GM19452 (cell line): ENCODE results near the gene LAMC1.
A peak's percentile ranks its signal among the peaks of the same experiment; 100 is the strongest.

Experiments
- ATAC-seq: cut with Tn5 transposase; IDR thresholded peaks from one replicate; pipeline ENCODE4 v1.9.1; 2021; ENCODE audit not compliant: unreplicated experiment

The LAMC1 gene

DNA sequence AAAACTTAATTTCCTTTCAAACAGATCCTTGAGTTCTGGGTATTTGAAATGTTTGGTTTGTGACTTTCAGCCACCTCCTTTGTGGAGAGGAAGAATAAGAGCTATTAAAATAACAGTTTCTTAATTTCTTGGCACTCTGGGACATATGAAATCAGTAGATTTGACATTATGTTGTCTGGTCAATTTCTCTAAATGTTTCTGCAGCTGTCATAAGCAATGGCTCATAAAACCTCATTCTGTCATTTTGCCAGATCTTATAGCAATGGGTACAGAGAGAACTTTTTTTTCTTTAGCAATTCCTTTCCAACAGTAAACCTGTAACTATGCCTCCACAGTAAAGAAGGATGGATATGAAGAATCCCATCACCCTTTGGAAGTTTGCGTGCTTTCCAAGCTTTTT is 52.6 kb downstream of the LAMC1 start:
- no peak for ATAC-seq

DNA sequence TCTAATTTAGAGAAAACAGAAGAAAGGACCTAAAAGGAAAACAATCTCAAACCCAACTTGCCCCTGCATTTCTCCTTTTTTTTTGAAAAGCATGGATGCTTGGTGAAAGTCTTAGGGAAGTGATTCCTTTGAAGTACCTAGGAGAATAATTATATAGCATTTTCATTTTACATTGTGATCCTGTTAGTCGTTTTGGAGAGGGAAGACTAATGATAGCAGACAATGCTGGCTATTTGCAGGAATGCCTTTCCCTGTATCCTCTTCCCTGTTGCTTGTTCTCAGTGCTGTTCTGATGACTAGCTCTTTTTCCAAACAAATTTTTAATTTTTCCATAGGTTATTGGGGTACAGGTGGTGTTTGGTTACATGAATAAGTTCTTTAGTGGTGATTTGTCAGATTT is 53.9 kb downstream of the LAMC1 start:
- ATAC-seq = no peak

- no peak for ATAC-seq
Observed at GRCh38 chr1:183079712-183080388, 56.6 kb downstream of the LAMC1 start.

- ATAC-seq = peak; percentile 46
Observed at GRCh38 chr1:183080406-183080805, 57.2 kb downstream of the LAMC1 start.

GRCh38 chr1:183081402-183082120 is 58.3 kb downstream of the LAMC1 start:
- ATAC-seq = no peak

DNA sequence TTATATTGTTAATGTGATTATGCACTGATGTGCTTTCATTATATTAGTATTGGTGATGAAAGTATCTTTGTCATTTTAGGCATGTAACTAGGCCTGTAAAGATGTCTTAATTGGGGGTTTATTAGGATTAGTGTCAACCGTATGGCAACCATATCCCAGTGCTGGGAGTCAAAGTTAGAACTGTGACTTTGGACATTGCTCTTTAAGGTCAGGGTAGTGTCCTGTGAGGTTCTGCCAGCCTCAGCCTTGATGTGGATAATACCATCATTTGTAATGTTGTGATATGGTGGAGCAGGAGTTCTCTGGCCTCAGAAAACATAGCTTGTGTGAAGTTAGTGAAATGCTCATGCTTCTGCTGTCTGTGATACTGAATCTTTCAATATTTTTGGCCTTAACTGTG is 59.4 kb downstream of the LAMC1 start:
- no peak for ATAC-seq

- ATAC-seq = no peak
Observed at GRCh38 chr1:183087001-183087400, 63.8 kb downstream of the LAMC1 start.

GRCh38 chr1:183089025-183089639 is 65.9 kb downstream of the LAMC1 start:
- no peak for ATAC-seq

DNA sequence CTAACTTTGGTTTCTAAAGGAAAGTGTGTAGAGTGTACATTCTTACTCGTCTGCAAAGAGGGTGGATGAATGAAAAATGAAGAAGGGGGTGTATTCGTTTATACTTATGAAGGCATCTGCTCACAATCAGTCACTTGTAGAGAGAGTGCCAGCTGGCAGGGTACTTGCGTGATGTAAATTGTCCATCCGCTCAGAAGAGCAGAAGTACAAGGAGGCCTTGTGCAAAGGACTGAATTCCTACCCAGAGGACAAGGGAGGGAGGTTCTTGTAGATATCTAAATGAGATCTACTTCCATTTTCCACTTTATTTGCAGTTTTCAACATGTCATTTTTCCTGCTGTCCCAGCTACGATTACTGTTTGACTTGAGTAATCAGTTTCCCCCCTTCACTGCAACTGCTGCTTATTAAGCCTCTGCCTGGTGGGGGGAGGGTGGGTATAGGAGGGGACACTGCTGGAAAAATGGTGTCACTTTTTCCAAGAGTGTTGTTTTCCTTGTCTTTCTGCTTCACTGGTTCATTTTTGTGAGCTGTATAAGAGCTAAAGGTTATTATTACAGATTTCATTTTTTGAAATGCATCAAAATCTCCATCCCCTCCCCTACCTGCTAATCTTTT is 67.3 kb downstream of the LAMC1 start:
- ATAC-seq = no peak

GRCh38 chr1:183091181-183091580 is 68.0 kb downstream of the LAMC1 start:
- no peak for ATAC-seq

- ATAC-seq = no peak
Observed at GRCh38 chr1:183092350-183092749, 69.1 kb downstream of the LAMC1 start.

GRCh38 chr1:183093066-183093668 is 69.9 kb downstream of the LAMC1 start:
- ATAC-seq = no peak

- ATAC-seq = no peak
Observed at GRCh38 chr1:183093786-183094298, 70.6 kb downstream of the LAMC1 start.

DNA sequence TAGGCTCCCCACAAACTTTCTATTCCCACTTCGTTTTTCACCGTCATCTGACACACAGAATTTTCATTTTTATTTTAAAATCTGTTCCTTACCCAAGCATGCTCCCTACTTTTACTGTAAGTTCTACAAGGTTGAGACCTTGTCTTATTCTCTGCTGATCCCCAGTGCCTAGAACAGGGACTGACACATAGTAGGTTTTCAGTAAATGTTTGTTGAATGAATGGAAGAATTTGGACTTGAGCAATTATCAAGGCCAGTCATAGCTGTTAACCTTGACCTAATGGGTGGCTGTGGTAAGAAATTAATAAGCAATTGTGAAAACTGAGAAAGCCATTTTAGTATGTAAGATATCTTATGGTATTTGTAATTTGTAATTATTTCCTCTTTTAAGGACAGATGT is 71.1 kb downstream of the LAMC1 start:
- no peak for ATAC-seq

DNA sequence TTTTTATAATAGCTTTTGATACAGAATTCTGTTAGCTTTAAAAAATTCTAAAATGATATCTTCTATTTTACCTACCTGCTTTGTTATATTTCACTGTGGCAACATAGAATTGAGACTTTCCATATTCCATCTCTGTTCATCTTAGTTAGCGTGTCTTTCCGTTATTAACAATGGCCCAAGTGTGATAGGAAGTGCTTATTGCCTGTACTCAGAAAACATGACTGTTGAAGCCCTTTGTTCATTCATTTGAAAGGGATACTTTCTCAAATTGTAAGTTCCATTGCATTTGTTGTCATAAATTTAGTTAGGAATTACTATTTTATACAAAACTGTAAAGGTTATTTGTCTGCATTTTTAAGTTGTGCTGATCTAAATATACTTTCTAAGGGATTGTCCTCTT is 73.1 kb downstream of the LAMC1 start:
- ATAC-seq = no peak

DNA sequence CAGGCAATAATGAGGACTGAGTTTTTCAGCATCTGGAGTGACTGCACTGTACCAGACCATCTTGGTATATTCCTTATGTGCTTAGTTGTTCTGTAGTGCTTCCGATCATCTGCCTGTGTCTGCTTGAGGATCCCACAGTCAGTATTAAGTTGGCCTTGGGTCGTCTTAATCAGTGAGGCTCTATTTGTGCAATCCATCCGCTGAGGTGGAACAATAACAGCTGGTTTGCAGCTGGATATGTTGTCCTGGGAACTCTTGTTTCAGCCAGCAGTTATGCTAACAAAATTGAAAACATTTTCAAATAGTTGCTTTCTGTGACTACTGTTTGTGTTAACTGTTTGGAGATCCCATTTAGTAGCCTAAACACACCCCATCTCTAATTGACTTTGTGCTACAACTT is 73.7 kb downstream of the LAMC1 start:
- no peak for ATAC-seq

DNA sequence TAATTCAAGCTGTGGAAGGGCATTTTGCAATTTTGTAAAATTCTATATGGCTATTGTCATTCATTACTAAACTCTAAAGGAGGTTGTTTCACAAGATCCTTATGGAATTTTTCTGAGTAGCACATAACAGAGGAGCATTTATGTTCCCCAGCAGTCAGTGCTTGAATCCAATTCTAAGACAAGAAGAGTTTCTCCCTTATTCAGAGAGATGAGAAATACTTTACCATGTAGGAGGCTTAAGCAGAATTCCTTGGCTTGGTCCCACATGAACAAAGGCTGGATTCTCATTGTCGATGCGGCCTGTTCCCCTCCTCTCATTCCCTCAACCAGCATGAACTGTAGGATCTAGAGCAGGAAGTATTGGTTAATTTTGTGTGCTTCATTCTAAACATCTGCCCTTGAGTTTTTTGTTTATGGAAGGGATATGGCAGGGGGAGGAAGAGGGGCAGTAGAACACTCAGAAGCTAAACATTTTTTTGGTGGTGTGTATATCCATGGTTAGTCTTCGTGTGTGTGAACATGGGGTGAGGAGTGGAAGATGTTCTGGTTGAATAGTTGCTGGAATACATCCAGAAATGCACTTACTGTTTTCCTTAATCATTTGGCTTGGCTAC is 74.3 kb downstream of the LAMC1 start:
- ATAC-seq = no peak

DNA sequence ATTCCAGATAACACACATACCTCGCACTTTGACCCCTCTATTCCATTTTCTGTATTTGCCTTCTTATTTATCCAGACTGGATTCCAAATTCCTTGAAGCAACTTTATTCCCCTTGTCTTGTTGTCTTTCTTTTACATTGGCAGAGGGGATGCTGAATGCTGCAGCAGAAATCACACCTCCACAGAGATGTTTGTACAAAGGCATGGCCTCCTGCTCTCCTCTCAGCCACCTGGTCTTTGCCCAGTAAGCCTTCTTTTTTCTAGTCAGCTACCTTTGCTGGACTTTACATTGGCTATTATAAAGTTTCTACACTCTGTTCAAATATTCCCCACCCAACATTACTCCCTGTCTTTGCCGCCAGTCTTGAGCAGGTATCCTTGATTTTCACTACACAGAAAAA is 75.1 kb downstream of the LAMC1 start:
- no peak for ATAC-seq

GRCh38 chr1:183100361-183100974 is 77.2 kb downstream of the LAMC1 start:
- no peak for ATAC-seq

DNA sequence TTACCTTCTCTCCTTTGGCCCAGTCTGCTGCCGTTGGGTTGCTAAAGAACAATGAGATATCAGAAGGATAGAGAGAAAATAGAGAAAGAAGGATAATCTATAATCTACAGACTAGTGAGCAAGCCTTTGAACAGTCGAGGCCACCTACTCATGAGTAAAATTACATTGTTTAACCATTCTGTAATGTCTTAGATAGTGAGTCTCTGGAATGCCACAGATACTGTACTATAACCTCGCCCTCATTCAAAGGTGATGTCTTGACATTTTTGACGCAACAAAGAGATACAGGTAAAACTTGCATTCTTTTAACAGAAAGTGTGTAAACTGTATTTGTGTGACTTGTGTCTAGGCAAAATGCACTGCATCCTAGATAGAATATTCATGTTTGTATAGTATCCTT is 77.9 kb downstream of the LAMC1 start:
- ATAC-seq = no peak
